ENCODE results near the gene ADCK1. TPM values are rescaled to one million over a fixed set of nuclear protein-coding genes. Genes with fewer than 3 reads are reported as not detected.

The ADCK1 gene
- polyA plus RNA-seq, 2 of the 4 experiments (the other 2 are of a cell fraction) = 6.6 to 8.1 TPM

DNA sequence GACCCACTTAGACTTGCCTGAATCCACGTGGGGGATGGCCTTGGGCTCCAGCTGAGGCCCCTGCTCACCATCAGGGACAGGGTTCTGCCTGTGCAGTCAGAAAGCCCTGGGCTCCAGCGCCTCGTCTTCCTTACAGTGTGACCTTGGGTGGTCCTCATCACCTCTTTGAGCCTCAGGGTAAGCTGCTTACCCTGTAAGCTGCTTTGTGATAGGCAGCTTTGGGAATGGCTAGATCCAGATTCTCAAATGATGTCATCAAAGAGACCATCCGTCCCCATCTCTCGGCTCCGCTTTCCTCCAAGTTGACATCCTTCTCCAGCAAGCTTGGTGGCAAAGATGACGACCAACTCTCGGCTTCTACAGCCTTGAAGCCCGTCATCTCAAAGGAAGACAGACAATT, 127.0 kb downstream of the ADCK1 start:
- DNase-seq (ENCODE audit: low read depth in 1 of 2, low spot score in 1 of 2) (no peak), ATAC-seq (no peak)
- H3K4me3 ChIP-seq = no peak overlapping the region

GRCh38 chr14:77931441-77931840, 131.5 kb downstream of the ADCK1 start:
- H3K4me1 ChIP-seq = no peaks in the 10 kb centered on the region
- no peak overlapping the region for H3K27ac ChIP-seq
- peaks cover 9% of the 10 kb centered on the region; the same call in 2 of the 3 replicates for H3K9me3 ChIP-seq
- no peak overlapping the region for H3K4me3 ChIP-seq
- TF ChIP-seq PBX3 (IDR thresholded peaks at IDR 0.05) = no peak
- no peak for TF ChIP-seq POLR2A (IDR thresholded peaks at IDR 0.05; ENCODE audit: low read length)
- no peak for TF ChIP-seq TP53 (CRISPR knock-in tag; IDR thresholded peaks at IDR 0.05)
- no peak for TF ChIP-seq RARB (CRISPR knock-in tag; IDR thresholded peaks at IDR 0.05)
- no peak for TF ChIP-seq CHD2 (IDR thresholded peaks at IDR 0.05; ENCODE audit: low read length, partially characterized antibody)
- TF ChIP-seq ZSCAN20 (CRISPR knock-in tag; IDR thresholded peaks at IDR 0.05) = no peak
- no peak for TF ChIP-seq POLR2AphosphoS2 (conservative IDR thresholded peaks at IDR 0.05; ENCODE audit: low read length)
- no peak for TF ChIP-seq SMC3 (IDR thresholded peaks at IDR 0.05)
- TF ChIP-seq, protein P1, sequence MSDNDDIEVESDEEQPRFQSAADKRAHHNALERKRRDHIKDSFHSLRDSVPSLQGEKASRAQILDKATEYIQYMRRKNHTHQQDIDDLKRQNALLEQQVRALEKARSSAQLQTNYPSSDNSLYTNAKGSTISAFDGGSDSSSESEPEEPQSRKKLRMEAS (IDR thresholded peaks at IDR 0.05) = no peak
- TF ChIP-seq, protein P2, sequence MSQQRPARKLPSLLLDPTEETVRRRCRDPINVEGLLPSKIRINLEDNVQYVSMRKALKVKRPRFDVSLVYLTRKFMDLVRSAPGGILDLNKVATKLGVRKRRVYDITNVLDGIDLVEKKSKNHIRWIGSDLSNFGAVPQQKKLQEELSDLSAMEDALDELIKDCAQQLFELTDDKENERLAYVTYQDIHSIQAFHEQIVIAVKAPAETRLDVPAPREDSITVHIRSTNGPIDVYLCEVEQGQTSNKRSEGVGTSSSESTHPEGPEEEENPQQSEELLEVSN (IDR thresholded peaks at IDR 0.05; ENCODE audit: borderline replicate concordance, low read depth) = no peak
- DNase-seq (ENCODE audit: low read depth in 1 of 2, low spot score in 1 of 2) (no peak), FAIRE-seq (no peak), ATAC-seq (no peak)
- H3K4me2 ChIP-seq = no peak overlapping the region
- WGBS (ENCODE audit: missing lambda C conversion rate) = 89% methylated on average over 14 of the region's 14 CpGs
- CTCF ChIA-PET = interaction anchor here (1.1 kb wide), 1 partner anchor 28 kb away, joined by 3 read pairs; no protein-coding TSS in a partner anchor
- POLR2A ChIA-PET = no interaction called here

More for the DNA sequence above, 127.0 kb downstream of the ADCK1 start:
- TF ChIP-seq BHLHE40 (IDR thresholded peaks at IDR 0.05; ENCODE audit: low read depth, low read length) (no peak), HDAC2 (IDR thresholded peaks at IDR 0.05) (no peak), JUN (IDR thresholded peaks at IDR 0.05) (no peak), ATOH8 (CRISPR knock-in tag; IDR thresholded peaks at IDR 0.05; ENCODE audit: low read depth) (no peak), HOXB5 (CRISPR knock-in tag; IDR thresholded peaks at IDR 0.05) (no peak), ZSCAN20 (CRISPR knock-in tag; IDR thresholded peaks at IDR 0.05) (no peak), ZNF302 (CRISPR knock-in tag; IDR thresholded peaks at IDR 0.05) (no peak)
- TF ChIP-seq, protein P3, sequence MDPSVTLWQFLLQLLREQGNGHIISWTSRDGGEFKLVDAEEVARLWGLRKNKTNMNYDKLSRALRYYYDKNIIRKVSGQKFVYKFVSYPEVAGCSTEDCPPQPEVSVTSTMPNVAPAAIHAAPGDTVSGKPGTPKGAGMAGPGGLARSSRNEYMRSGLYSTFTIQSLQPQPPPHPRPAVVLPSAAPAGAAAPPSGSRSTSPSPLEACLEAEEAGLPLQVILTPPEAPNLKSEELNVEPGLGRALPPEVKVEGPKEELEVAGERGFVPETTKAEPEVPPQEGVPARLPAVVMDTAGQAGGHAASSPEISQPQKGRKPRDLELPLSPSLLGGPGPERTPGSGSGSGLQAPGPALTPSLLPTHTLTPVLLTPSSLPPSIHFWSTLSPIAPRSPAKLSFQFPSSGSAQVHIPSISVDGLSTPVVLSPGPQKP (IDR thresholded peaks at IDR 0.05; ENCODE audit: low read depth, low read length) = no peak
- Histone ChIP-seq H3K4me1 (no peaks in the 10 kb centered on the region), H3K9me3 (no peaks in the 10 kb centered on the region), H3K4me2 (no peak overlapping the region), H3K27ac (no peak overlapping the region)
- ChIA-PET POLR2A (no interaction called here), CTCF (interaction anchor here (0.8 kb wide), 1 partner anchor 640 kb away, joined by 3 read pairs; no protein-coding TSS in a partner anchor)
- no peak for FAIRE-seq
- WGBS (ENCODE audit: missing lambda C conversion rate) = 80% methylated on average over 9 of the region's 9 CpGs

- ATAC-seq = no peak
- FAIRE-seq = no peak
- Histone ChIP-seq H3K4me2 (no peak overlapping the region), H3K4me1 (no peaks in the 10 kb centered on the region), H3K4me3 (no peak overlapping the region), H3K27ac (no peak overlapping the region), H3K9me3 (peaks cover 10% of the 10 kb centered on the region; the same call in 2 of the 3 replicates)
- CTCF ChIA-PET = interaction anchor here (0.6 kb wide), 1 partner anchor 107 kb away, joined by 3 read pairs; no protein-coding TSS in a partner anchor
- 82% methylated on average over 4 of the region's 4 CpGs for WGBS (ENCODE audit: missing lambda C conversion rate)
- POLR2A ChIA-PET = no interaction called here
- DNase-seq (ENCODE audit: low read depth in 1 of 2, low spot score in 1 of 2) = no peak
- no peak for TF ChIP-seq HEYL (CRISPR knock-in tag; IDR thresholded peaks at IDR 0.05)
- TF ChIP-seq MAZ (IDR thresholded peaks at IDR 0.05; ENCODE audit: borderline replicate concordance, low read depth, low read length) = no peak
- no peak for TF ChIP-seq HOXB5 (CRISPR knock-in tag; IDR thresholded peaks at IDR 0.05)
- TF ChIP-seq NR3C1 (IDR thresholded peaks at IDR 0.05) = no peak
- TF ChIP-seq EHF (CRISPR knock-in tag; IDR thresholded peaks at IDR 0.05) = no peak
- no peak for TF ChIP-seq ZC3H11A (IDR thresholded peaks at IDR 0.05)
- no peak for TF ChIP-seq POLR2A (IDR thresholded peaks at IDR 0.05; ENCODE audit: low read length)
- TF ChIP-seq TFCP2L1 (CRISPR knock-in tag; IDR thresholded peaks at IDR 0.05) = no peak
- no peak for TF ChIP-seq MAFK (IDR thresholded peaks at IDR 0.05; ENCODE audit: partially characterized antibody)
- TF ChIP-seq ZFP36 (IDR thresholded peaks at IDR 0.05; ENCODE audit: borderline replicate concordance, partially characterized antibody) = no peak
- TF ChIP-seq GATA3 (IDR thresholded peaks at IDR 0.05; ENCODE audit: borderline replicate concordance) = no peak
- no peak for TF ChIP-seq NPAS2 (CRISPR knock-in tag; IDR thresholded peaks at IDR 0.05; ENCODE audit: borderline replicate concordance)
- TF ChIP-seq POLR2AphosphoS2 (conservative IDR thresholded peaks at IDR 0.05; ENCODE audit: low read length) = no peak
- TF ChIP-seq CBX2 (IDR thresholded peaks at IDR 0.05; ENCODE audit: borderline replicate concordance, low read depth) = no peak
- TF ChIP-seq RCOR1 (IDR thresholded peaks at IDR 0.05; ENCODE audit: low read depth, low read length) = no peak
- TF ChIP-seq, protein P4, sequence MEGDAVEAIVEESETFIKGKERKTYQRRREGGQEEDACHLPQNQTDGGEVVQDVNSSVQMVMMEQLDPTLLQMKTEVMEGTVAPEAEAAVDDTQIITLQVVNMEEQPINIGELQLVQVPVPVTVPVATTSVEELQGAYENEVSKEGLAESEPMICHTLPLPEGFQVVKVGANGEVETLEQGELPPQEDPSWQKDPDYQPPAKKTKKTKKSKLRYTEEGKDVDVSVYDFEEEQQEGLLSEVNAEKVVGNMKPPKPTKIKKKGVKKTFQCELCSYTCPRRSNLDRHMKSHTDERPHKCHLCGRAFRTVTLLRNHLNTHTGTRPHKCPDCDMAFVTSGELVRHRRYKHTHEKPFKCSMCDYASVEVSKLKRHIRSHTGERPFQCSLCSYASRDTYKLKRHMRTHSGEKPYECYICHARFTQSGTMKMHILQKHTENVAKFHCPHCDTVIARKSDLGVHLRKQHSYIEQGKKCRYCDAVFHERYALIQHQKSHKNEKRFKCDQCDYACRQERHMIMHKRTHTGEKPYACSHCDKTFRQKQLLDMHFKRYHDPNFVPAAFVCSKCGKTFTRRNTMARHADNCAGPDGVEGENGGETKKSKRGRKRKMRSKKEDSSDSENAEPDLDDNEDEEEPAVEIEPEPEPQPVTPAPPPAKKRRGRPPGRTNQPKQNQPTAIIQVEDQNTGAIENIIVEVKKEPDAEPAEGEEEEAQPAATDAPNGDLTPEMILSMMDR (IDR thresholded peaks at IDR 0.05) = no peak
- no peak for TF ChIP-seq FOXS1 (CRISPR knock-in tag; IDR thresholded peaks at IDR 0.05)
- TF ChIP-seq CEBPB (IDR thresholded peaks at IDR 0.05) = no peak
- TF ChIP-seq SMC3 (IDR thresholded peaks at IDR 0.05) = no peak
Measured at GRCh38 chr14:77936138-77936639, 136.3 kb downstream of the ADCK1 start.
